NOMO-1 treated with DMSO at 0.1 percent for 48 hours (cell line): ENCODE data around the gene ZP1.

Source experiments
- DNase-seq: peaks from one replicate; lab custom pipeline; 2025; ENCODE audit not compliant: unreplicated experiment; lab: John Stamatoyannopoulos, UW

Gene ZP1

GRCh38 chr11:60858236-60858635 lies 9.1 kb upstream of the ZP1 start:
- no peak for DNase-seq

DNA sequence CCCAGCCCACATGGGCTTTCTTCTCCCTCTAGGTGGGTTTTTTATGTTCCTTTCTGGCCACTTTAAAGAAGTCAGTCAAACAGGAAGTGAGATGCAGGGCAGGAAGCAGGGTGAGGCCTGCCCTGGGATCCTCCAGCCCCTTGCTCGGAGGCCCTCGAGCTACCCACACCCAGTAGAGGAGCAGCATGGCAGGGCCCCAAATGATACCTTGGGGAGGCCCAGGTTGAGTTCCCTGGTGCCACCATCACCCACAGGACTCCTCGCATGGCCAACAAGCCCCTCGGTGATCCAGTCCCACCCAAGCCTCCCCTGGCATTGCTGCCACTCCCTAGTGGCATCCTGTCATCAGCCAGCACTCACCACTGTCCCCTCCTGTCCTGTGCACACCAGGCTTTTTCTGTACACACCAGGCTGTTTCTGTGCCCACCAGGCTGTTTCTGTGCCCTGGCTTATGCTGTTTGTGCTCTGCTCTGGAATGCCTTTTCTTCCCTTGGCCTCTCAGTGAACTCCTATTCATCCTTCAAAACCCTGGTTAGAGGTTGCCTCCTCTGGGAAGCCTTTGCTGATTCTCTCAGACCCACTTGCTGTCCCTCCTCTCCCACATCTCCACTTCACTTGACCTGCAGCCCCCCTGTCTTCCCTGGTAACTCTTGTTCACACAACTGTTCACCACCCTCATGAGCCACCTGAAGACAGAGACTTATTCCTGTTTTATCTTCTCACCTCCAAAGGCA lies 8.4 kb upstream of the ZP1 start:
- DNase-seq = peak; percentile 37

DNA sequence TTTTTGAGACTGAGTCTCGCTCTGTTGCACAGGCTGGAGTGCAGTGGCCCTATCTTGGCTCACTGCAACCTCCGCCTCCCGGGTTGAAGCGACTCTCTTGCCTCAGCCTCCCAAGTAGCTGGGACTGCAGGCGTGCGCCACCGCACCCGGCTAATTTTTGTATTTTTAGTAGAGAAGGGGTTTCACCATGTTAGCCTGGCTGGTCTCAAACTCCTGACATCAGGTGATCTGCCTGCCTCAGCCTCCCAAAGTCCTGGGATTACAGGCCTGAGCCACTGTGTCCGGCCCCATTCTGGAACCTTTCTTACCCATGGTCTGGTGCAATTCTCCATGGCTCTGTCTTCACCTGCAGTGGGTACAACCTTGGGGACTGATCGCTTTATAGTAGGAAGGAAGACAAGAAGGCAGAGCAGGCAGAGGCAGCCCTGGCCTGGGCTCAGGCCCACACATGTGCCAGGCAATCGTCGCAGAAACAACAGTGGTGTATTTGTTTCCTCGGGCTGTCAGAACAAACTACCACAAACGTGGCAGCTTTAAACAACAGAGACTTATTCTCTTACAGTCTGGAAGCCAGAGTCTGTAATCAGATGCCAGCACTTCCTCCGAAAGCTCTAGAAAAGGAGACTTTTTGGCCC lies 7.6 kb upstream of the ZP1 start:
- DNase-seq = no peak

GRCh38 chr11:60860943-60861342 lies 6.4 kb upstream of the ZP1 start:
- DNase-seq = no peak

GRCh38 chr11:60862171-60862570 lies 5.2 kb upstream of the ZP1 start:
- no peak for DNase-seq

DNA sequence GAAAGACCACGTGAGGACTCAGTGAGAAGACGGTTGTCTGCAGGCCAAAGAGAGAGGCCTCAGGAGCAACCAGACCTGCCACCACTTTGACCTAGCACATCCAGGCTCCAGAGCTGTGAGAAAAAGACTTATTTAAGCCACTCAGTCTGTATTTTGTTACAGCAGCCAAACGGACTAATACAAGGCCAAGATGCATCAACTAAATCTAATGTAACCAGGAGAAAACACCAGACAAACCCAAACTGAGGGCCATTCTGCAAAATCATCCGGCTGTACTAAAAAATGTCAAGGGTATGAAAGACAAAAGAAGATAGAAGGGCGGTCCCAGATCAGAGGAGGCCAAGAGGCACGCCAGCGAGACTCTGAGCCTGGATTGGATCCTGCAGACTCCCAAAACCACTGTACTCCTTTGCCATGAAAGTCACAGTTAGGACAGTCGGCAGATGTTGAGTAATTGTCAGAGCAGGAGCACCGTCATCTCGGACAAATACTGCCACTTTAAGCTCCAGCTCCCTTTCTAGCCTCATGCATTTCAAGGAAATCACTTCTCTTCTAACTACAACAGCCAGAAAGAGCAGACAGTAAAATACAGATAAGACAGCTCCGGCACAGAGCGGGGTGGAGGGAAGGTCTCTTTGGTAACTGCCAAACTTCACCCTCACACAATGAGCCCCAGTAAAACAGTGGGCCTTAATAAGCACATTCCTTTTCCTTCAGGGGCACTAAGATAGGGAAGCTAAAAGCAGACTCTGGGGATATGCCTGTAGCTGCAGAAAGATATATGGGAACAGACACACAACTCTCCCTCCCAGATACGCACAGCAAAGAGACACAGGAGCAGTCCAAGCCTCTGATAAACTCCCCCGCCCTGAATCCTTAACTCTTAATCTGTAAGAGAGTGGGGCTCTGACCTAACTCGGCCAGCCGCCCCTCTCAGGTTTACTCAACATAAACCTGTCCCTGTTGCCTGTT lies 3.5 kb upstream of the ZP1 start:
- no peak for DNase-seq

DNA sequence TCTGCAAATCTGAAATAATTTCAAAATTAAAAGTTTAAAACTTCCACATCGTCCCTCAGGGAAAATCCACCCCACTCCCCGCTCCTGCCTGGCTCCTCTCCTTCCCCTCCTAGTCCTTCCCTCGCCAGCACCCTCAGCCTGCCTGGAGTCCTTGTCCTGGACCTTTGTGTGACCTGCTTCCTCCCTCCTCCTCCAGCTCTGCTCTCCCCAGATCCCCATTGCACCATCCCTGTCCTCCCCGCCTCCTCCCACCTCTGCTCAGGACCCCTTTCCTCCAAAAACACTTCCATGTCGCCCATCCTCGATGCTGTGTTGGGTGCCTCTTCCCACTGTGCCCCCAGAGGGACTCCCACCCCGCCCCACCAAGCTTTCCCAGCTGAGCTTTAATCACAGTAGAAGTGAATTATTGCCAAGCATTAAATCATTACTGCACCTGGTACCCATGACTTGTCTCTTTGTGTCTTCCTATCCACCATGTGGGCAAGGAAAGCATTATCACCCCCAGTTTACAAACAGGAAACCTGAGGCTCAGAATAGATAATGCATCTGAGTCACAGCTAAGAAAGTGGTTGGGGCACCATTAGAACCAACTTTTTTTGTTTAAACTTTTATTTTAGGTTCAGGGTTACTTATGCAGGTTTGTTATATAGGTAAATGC lies 2.4 kb upstream of the ZP1 start:
- DNase-seq = no peak

- DNase-seq = no peak
Observed at GRCh38 chr11:60867871-60868681, 734 bp downstream of the ZP1 start.

- no peak for DNase-seq
Observed at GRCh38 chr11:60868682-60869450, 1.5 kb downstream of the ZP1 start.

- no peak for DNase-seq
Observed at GRCh38 chr11:60869451-60869825, 2.1 kb downstream of the ZP1 start.

GRCh38 chr11:60870276-60870675 lies 2.9 kb downstream of the ZP1 start:
- DNase-seq = no peak

GRCh38 chr11:60870733-60871377 lies 3.5 kb downstream of the ZP1 start:
- no peak for DNase-seq

DNA sequence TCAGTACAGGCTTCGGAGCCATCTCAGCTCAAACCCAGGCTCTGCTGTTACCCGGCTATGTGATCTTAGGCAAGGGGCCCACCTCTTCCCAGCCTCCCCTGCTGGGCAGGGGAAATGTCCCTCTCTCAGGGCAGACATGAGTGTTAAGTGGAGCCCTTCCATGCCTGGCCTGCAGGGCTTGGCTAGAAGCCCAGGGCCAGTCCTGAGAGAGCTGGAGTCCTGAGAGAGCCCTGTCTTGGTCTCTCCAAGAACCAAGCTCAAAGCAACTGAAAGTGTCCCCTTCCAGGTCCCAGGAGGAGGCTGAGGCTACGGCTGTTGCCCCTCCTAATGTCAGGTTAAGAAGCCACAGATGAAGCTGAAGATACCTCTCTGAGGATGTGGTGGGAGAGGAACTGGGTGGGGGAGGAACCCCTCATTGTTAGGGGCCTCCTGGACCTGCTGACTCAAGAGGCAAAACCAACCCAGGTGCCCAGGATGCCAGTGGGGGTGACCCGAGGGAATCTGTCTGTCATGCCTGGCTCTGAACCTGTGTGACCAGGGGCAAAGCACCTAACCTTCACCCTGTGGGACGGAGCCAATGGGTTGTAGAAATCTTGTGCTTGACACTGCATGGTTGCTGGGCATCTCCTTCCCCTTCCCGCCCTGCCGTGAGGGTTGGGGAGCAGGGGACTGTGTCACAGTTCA lies 4.2 kb downstream of the ZP1 start:
- no peak for DNase-seq

GRCh38 chr11:60872124-60872960 lies 5.0 kb downstream of the ZP1 start:
- DNase-seq = no peak

DNA sequence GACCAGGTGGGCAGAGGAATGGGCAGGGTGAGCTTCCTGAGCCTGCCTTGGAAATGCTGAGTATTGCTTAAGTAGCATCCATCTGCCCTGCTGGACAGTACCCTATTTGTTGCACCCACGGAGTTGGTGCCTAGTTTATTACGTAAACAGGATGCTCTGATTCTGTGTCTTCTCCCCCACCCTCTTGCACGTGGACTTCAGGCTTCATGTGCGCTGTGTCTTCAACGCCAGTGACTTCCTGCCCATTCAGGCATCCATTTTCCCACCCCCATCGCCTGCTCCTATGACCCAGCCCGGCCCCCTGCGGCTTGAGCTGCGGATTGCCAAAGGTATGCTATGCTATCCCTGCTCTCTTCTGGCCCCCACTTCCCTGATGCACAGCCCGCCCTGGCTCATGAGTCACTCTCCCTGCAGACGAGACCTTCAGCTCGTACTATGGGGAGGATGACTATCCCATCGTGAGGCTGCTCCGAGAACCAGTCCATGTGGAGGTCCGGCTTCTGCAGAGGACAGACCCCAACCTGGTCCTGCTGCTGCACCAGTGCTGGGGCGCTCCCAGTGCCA lies 5.7 kb downstream of the ZP1 start:
- DNase-seq = no peak

DNA sequence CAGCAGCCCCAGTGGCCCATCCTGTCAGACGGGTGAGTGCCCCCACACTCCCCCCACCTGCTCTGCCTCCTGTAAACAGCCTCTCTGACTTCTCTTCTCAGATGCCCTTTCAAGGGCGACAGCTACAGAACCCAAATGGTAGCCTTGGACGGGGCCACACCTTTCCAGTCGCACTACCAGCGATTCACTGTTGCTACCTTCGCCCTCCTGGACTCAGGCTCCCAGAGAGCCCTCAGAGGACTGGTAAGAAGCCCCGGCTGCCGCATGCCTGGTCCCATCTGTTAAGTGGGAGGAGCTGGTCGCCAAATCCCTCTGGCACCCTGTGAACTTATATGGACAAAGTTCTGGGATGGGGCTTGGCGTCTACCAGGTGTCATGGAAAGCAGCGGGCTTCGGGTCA lies 6.2 kb downstream of the ZP1 start:
- DNase-seq = no peak
